ENCODE results near the gene DIS3L.
"Not testable (repeated sequence)": the region's sequence is repeated elsewhere in the genome, so short reads cannot be mapped to it uniquely, and the experiment has no call there.

Gene DIS3L

DNA sequence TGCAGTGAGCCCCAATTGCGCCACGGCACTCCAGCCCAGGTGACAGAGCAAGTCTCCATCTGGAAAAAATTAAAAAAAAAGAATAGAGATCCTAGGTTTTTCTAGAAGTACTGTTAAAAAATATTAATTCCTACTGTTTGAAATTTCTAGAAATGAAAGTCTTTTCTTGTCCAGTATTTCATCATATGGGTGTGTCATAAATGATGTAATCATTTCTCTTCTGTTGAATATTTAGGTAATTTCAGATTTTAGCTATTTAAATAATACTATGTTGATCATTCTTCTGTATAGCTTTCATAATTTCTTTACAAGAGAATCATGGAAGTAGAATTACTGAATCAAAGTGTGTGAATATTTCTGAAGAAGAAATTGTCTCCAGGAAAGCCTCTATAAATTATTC is 88.0 kb downstream of the DIS3L start:
- H3K4me3 ChIP-seq (ENCODE audit: low read depth, low read length); H3K27me3 ChIP-seq (ENCODE audit: control insufficient read depth, insufficient read depth, low read length); H3K4me1 ChIP-seq (ENCODE audit: control insufficient read depth, insufficient read depth, low read length); H3K9me3 ChIP-seq (ENCODE audit: control insufficient read depth, insufficient read depth, low read length); H3K9ac ChIP-seq (ENCODE audit: low read depth, low read length); H3K36me3 ChIP-seq (ENCODE audit: control insufficient read depth, insufficient read depth, low read length): not testable (repeated sequence)
